Activated naive CD4-positive, alpha-beta T cell treated with anti-CD3 and anti-CD28 coated beads, Interleukin-2, amount 50 U/mL, for 72 hours (primary cell): Measurements from ENCODE around the gene SLC22A23. TPM values are rescaled to one million over a fixed set of nuclear protein-coding genes. Genes with fewer than 3 reads are reported as not detected.

Source experiments
- ATAC-seq, 2 donors: fragments of 150-1000 bp; cut with Tn5 transposase; 2 replicates each; pipeline ENCODE4 v1.10.0; 2021; ENCODE audit warnings: mild to moderate bottlenecking in 2 of 2, moderate library complexity in 2 of 2
- DNase-seq, 2 donors: peaks; one replicate each; pipeline ENCODE4 v3.0.0; 2021 to 2022; ENCODE audit warnings: low spot score in 2 of 2
- H3K27ac Mint-ChIP-seq, 2 donors: one replicate each; pipeline ENCODE4 v1.8.0; 2022; ENCODE audit warnings: mild to moderate bottlenecking in 2 of 2, mixed read lengths in 2 of 2
- H3K36me3 Mint-ChIP-seq, 2 donors: one replicate each; pipeline ENCODE4 v1.8.0; 2022; ENCODE audit warnings: mixed read lengths in 2 of 2
- H3K9me3 Mint-ChIP-seq, 2 donors: one replicate each; pipeline ENCODE4 v1.8.0; 2022; ENCODE audit warnings: mixed read lengths in 2 of 2
- total RNA-seq, 2 donors: library from RNA; stranded (reverse); gene quantifications; one replicate each; pipeline ENCODE4 v1.2.3, GENCODE V29; 2022

The SLC22A23 gene
- total RNA-seq, 2 donors from 2014 or later: 0.27 to 0.72 TPM

DNA sequence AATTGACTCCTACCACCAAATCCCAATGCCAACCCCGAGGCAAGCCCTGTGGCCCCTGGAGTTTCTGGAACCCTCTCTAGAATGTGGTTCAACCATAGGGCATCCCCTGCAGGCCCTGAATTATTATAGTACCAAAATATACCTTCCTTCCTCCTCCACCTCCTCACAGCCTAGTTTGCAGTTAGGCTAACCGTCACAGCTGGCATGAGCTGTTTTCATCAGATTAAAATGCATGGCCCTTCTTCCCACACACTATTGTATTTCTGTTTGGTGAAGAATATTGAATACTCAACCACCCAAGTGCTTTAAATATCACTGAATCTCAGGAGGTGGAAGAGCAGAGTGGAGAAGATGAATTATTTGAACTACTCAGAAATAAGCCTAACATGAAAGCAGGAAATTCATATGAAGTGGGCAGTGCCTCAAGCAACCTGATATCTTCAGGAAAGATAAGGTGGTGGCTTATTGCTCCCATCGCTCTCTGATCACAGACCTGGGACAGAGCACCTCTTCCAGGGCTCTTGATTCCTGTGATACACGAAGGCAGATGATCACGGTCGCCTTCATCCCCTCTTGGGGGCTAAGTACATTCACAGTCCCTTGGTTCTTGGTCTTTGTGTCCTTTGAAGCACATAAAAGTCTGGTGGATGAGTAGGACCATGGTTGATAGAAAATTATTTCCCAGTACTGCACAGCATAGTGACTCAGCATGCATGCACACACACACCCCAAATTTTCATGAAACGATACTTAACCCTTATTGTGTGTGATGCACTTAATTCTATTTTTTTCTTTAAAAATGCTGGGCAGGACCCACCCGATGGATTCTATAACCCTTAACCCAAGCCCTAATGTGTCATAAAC is 107.2 kb downstream of the SLC22A23 start:
- no peak for ATAC-seq
- no peak for DNase-seq
- Mint-ChIP-seq H3K9me3 (no peaks in the 10 kb centered on the region), H3K36me3 (no peaks in the 10 kb centered on the region), H3K27ac (no peak overlapping the region)

DNA sequence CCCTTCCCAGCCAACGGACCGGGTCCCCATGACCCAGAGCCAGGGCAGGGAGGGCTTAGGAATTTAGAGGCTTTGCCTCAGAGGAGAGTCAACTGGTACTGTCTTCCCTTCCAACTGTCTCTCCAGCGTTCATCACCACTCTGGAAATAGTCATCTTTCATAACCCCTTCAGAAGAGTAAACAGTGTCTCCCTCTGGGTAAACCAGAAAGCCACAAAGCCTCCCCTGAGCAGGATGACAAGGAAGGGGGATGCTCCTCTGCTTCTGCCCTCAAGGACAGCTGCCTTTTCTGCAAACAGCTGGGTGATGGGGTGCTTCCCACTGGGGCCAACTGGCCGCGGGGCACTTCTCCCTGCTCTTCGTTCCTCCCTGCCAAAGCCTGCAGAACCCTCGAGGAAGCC is 108.0 kb downstream of the SLC22A23 start:
- DNase-seq (no peak), ATAC-seq (no peak)
- Mint-ChIP-seq H3K9me3 (no peaks in the 10 kb centered on the region), H3K27ac (no peak overlapping the region), H3K36me3 (no peaks in the 10 kb centered on the region)

DNA sequence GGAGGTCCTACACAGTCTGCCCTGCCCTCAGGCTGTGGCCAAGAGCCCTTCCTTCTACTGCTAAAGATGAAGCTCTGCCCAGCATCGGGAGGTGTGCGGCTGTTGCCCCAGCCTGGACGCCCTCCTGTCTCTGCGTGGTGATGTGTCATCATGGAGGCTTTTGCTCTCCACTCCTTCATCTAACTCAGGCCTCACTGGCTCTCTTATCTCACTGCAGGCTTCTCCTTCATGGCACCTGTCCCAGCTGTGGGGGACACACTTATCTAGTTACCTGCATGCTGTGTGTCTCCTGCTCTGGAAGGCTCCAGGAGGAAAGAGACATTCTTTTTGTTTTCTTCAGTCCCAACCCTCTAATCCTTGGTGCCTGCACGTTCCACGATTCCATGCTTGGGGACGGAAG is 109.0 kb downstream of the SLC22A23 start:
- DNase-seq (no peak), ATAC-seq (no peak)
- Mint-ChIP-seq H3K36me3 (no peaks in the 10 kb centered on the region), H3K27ac (no peak overlapping the region), H3K9me3 (no peaks in the 10 kb centered on the region)

DNA sequence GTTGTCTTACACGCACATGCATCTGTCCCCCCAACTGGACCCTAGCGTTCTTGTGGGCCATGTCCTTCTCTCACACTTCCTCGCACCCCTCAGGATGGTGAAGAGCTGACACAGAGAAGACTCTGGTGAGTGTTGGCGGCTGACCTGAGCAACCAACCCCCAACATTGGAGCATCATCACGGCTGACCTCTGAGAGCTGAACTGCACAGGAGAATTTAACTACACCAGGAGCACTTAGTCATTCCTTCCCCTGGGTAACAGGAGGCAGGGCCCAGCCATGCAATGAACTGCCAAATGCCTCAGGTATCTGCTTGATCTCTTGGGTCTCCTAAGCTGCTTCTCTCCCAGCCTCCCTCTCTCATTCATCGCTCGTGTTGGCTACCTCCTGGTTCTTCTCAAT is 109.6 kb downstream of the SLC22A23 start:
- H3K27ac Mint-ChIP-seq: no peak overlapping the region
- no peak for ATAC-seq
- DNase-seq: no peak
- no peaks in the 10 kb centered on the region for H3K9me3 Mint-ChIP-seq
- H3K36me3 Mint-ChIP-seq: no peaks in the 10 kb centered on the region

DNA sequence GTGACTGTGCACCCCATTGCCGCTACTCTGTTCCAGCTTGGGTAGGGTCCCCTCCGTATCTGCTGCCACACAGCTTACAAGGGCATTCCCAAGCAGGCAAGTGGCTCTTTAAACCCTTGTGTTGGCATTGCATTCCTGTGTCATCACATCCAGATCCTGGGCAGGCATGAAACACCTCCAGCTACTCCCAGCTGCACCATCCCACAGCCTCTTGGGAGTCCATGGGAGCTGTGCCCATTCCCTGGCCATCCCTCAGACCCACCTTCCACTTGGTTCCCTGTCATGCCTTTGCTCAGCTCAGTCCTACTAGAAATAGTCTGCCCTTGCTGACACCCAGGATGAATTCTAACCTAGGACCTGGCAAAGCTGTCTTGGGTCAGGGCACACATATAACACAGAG is 110.4 kb downstream of the SLC22A23 start:
- Mint-ChIP-seq H3K36me3 (no peaks in the 10 kb centered on the region), H3K9me3 (no peaks in the 10 kb centered on the region), H3K27ac (no peak overlapping the region)
- ATAC-seq (no peak), DNase-seq (no peak)

DNA sequence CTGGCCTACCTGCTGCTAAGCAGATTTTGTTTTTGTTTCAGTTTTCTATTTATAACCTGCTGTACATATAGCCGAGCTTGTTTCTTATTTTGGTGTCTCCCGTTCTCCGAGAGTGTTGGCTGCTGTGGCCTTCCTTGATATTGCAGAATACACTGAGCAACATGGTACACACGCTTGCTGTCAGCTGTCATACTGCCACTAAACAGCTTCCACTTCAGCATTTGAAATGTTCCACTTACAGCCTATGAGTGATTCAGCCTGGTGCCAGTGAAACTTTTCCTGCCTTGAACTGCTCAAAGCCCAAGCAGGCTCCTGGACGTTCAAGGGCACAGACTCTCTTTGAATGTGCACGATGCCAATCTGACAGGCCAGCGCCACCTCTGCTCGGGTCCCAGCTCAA is 111.0 kb downstream of the SLC22A23 start:
- no peaks in the 10 kb centered on the region for H3K9me3 Mint-ChIP-seq
- no peak overlapping the region for H3K27ac Mint-ChIP-seq
- H3K36me3 Mint-ChIP-seq: no peaks in the 10 kb centered on the region
- DNase-seq (no peak), ATAC-seq (no peak)

DNA sequence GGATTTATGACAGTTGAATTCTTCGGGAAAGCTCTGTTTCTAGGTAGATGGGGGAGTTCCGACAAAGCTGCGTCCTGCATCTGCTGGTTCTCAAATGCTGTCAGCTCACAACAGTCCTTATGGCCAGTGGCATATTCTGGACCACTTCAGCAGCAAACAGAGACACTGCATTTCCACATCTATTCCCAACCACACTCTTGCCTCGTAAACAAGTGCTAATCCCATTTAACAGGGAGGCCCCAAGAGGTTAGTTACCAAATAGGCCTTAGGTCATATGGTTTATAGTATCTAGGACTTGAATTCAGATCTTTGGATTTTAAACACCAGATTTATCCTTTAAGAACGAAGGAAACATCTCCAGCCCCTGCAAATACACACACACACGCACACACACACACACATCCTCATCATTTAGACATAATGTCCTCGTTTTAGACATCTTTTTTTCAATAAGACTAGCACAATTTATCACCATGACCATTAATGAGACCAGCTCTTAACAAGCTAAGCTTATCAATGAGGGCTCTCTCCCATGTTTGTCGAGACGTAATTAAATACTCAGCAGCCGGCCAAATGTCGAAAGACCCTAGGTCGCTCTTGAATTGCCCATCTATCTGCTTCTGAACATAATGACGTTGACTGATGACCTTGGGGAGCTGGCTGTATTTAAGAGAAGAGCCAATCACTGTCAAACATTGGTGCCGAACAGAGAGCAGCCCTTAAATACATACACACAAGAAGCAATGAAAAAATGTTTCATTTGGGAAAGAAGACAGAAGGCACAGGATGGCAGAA is 113.6 kb downstream of the SLC22A23 start:
- DNase-seq (no peak), ATAC-seq (no peak)
- Mint-ChIP-seq H3K36me3 (no peaks in the 10 kb centered on the region), H3K9me3 (no peaks in the 10 kb centered on the region), H3K27ac (no peak overlapping the region)

DNA sequence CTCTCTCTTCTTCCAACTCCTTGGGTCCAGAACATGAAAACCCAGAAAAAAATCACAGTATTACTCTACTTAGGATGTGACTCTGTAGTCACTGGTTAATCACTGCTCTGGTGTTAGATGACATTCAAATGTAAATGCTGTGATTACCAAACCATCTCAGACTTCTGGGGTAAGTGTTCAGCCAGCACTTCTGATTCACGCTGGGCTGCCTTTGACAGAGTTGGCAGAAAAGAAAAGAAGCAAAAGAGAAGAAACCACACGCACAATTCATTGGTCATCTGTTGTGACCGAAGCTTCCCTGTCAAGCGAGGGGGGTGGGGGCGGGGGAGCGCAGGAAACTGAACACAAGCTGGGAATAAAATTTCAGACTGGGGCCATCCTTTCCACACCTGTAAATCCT is 115.4 kb downstream of the SLC22A23 start:
- DNase-seq: no peak
- H3K9me3 Mint-ChIP-seq: no peaks in the 10 kb centered on the region
- no peaks in the 10 kb centered on the region for H3K36me3 Mint-ChIP-seq
- H3K27ac Mint-ChIP-seq: no peak overlapping the region
- no peak for ATAC-seq

DNA sequence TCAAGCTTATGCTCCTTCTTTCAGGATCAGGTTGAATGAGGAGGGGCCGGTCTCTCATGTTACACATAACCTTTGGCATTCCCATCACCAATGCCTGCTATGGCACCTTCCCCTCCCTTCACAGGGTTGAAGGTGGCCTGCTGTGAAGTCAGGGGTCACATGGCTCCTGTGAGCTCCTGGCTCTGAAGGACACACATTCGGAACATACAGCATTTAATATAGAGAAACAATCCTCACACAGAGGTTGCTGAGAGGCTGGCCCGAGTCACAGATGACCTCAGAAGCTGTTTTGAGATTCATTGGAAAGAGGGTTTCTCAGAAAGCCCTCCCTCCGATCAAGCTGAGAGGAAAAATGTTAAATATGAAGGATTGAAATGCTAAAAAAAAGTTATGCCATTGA is 116.0 kb downstream of the SLC22A23 start:
- ATAC-seq (no peak), DNase-seq (no peak)
- H3K9me3 Mint-ChIP-seq: no peaks in the 10 kb centered on the region
- H3K36me3 Mint-ChIP-seq: no peaks in the 10 kb centered on the region
- H3K27ac Mint-ChIP-seq: no peak overlapping the region

DNA sequence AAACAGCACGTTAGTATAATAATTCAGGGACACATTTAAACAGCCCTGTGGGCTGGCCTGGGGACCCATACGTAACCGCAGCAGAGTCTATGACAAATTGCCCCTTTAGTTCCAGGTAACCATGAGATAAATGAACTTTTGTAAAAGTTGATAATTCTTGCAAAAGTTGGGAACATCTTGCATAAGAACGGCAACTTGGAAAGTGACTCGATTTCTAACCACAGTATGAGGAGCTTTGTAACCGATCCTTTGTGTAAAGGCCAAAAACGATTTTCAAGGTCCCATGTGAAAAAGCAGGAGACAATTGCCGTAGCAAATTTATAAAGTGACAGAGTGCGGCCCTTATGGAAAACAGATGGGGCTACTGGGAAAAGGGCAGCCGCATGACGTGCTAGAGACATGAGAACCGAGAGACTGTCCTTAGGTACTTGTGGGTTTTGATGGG is 116.5 kb downstream of the SLC22A23 start:
- ATAC-seq: no peak
- H3K36me3 Mint-ChIP-seq: no peaks in the 10 kb centered on the region
- no peak overlapping the region for H3K27ac Mint-ChIP-seq
- no peaks in the 10 kb centered on the region for H3K9me3 Mint-ChIP-seq
- DNase-seq: no peak

DNA sequence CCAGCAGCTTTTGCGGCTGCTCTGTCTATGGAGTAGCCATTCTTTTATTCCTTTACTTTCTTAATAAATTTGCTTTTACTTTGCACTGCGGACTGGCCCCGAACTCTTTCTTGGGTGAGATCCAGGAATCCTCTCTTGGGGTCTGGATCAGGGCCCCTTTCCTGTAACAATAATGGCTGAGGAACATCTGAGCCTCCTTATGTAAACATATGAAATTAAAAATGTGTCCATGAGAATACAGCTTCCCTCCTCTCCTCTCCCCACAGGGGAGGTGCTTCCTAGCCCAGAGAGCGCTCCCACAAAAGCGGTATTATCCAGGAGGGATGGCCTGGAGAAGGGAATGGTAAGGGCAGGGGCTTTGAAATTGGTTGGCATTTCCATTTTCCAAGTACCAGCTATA is 117.0 kb downstream of the SLC22A23 start:
- no peaks in the 10 kb centered on the region for H3K36me3 Mint-ChIP-seq
- H3K27ac Mint-ChIP-seq: no peak overlapping the region

DNA sequence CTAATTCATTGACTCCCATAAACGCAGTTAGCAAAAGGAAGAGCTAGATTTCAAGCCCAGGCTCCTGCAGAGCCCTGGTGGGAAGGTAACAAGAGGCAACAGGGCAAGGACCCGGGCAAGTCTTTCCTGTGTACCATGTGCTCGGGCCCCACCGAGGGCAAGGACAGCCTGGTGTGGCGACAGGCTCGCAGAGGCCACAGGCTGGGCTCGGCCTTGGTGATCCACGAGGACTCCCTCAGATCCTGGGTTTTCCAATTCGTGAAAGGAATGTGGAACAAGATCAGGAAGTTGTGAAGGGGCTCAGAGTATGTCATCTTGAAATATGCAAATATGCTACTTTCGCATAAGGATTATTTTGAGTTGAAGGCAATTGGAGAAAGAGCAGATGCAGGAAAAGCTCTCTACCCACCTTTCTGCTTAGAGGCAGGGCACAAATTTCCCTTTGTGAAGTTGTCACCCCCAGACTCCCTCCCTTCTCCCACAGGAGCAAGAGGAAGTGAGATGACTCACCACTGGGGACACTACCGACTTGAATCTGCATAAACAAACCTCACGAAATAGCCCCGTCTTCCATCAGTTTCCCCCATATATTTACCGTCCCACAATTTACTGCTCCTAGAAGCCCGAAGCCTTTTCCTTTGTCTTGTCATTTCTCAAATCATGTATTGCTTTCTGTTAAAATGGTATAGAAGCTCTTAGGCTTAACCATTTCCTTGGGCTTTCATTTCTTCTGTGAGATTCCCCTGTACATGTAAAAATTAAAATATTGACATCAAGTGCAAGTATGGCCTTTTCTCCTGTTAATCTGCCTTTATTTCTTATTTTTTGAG is 119.1 kb downstream of the SLC22A23 start:
- H3K27ac Mint-ChIP-seq: no peak overlapping the region
- no peaks in the 10 kb centered on the region for H3K9me3 Mint-ChIP-seq
- no peaks in the 10 kb centered on the region for H3K36me3 Mint-ChIP-seq
- DNase-seq (no peak), ATAC-seq (peak in 1 of 2 donors; percentile 79)

More for the DNA sequence above, 117.0 kb downstream of the SLC22A23 start:
- no peaks in the 10 kb centered on the region for H3K9me3 Mint-ChIP-seq
- no peak for DNase-seq
- ATAC-seq: no peak

DNA sequence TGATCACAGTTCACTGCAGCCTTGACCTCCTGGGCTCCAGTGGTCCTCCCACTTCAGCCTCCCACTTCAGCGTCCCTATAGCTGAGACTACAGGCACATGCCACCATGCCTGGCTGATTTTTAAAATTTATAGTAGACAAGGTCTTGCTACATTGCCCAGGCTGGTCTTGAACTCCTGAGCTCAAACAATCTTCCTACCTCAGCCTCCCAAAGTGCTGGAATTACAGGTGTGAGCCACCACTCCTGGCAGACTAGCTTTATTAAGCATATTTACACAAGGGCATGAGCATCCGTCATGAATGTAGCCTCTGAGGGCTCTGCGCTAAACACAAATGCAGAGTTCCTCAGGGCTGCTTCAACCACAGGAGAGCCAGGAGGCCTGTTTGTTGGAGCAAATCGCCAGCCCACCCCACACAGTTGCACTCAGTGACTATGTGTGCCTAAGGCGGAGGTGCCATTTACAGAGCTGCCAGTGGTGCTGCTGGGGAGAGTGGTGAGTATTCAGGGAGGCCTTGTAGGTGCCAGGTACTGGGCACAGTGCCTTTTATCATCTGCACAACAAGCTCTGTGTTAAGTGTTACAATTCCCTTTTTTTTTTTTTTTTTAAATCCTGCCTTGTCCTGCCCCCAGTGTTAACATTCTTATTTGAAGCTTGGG is 119.9 kb downstream of the SLC22A23 start:
- DNase-seq (no peak), ATAC-seq (no peak)
- no peak overlapping the region for H3K27ac Mint-ChIP-seq
- no peaks in the 10 kb centered on the region for H3K36me3 Mint-ChIP-seq
- no peaks in the 10 kb centered on the region for H3K9me3 Mint-ChIP-seq

DNA sequence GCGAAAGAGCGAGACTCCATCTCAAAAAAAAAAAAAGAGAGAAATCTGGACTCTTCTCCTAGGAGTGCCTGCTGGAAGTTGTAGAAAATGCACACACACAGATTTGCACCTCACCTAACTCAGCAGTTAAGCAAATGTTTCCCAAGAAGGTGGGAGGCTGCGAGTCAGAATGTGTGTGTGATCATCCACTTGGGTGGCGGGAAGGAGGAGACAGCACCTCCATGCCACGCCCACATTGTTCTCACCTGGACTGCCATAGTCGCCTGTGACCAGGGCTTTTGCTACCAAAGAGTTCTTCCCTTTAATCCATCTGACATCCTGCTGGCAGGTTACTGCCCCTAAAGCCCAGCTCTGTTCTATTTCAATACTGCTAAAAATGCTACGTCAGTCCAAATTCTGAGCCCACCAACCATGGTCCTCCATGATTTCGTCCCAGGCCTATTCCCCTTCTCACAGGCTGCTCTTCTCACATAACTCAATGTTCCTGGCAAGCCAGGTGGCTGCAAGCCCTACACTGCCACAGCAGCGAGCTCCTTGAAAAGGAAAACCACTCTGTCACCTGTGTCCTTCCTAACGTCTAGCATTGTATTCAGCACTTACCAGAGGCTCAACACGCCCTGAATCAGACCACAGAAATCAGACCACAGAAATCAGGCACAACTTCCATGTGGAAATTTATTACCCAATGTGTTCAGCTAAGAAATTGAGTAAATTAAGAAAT is 120.6 kb downstream of the SLC22A23 start:
- ATAC-seq (no peak), DNase-seq (no peak)
- no peaks in the 10 kb centered on the region for H3K36me3 Mint-ChIP-seq
- H3K9me3 Mint-ChIP-seq: no peaks in the 10 kb centered on the region
- no peak overlapping the region for H3K27ac Mint-ChIP-seq

DNA sequence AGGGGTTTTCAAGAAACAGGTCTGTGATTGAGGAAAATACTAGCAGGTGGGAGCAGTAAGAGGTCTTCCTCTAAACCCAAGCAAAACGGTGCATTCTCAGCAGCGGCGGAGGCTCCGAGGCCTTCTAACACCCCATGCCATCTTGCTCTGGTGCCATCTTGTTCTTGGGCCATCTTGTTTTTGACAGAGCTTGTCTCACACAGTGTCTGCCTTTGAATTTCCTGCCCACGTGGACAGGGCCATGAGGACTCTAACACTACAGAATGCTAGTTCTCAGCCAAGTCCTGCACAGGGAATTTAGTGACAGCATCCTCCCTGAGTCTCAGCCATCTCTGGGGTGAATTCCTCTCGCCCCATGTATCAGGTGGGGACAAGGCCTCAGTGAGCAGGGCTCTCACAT is 121.7 kb downstream of the SLC22A23 start:
- DNase-seq (no peak), ATAC-seq (no peak)
- Mint-ChIP-seq H3K36me3 (no peaks in the 10 kb centered on the region), H3K27ac (no peak overlapping the region), H3K9me3 (no peaks in the 10 kb centered on the region)

DNA sequence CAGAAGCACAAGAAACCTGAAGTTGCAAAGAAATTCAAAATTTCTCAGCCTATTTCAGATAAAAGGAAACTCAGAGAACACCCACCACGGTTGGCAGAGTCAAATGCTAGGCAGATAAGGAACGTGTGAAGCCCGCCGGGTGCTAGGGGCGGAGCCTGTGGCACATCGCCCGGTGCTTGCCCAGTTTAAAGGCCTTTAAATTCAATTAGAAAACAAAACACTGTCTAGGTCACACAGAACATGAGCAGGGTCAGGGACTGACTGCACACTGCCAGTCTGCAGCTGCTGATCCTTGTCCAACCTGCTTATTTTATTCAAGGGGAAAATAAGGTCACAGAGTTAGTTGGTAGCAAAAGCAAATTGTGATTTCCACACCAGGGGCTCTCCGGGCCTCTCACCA is 122.3 kb downstream of the SLC22A23 start:
- Mint-ChIP-seq H3K27ac (no peak overlapping the region), H3K36me3 (no peaks in the 10 kb centered on the region), H3K9me3 (no peaks in the 10 kb centered on the region)
- ATAC-seq (no peak), DNase-seq (no peak)
